Suprapubic skin (tissue), 4 donors: ENCODE data around the gene KRTAP26-1. TPM values are rescaled to one million over a fixed set of nuclear protein-coding genes. Genes with fewer than 3 reads are reported as not detected.

ENCODE experiments used
- DNase-seq, 2 donors: peaks; one replicate each; pipeline ENCODE4 v3.0.0-alpha.2; 2019; ENCODE audit warnings: low spot score in 2 of 2
- H3K27ac ChIP-seq: fragments of 200-600 bp; sonication (generic); one replicate; pipeline ENCODE4 v1.5.1; 2019
- H3K27me3 ChIP-seq: fragments of 200-600 bp; sonication (generic); one replicate; pipeline ENCODE4 v1.5.1; 2019
- H3K36me3 ChIP-seq: fragments of 200-600 bp; sonication (generic); one replicate; pipeline ENCODE4 v1.5.1; 2019
- H3K4me1 ChIP-seq: fragments of 200-600 bp; sonication (generic); one replicate; pipeline ENCODE4 v1.5.1; 2019
- H3K4me3 ChIP-seq: fragments of 200-600 bp; sonication (generic); one replicate; pipeline ENCODE4 v1.5.1; 2019; ENCODE audit warnings: mild to moderate bottlenecking
- H3K9me3 ChIP-seq: fragments of 200-600 bp; sonication (generic); one replicate; pipeline ENCODE4 v1.5.1; 2019
- CTCF ChIP-seq, 2 donors: fragments of 200-600 bp in 1 of 2; fragments of 450-650 bp in 1 of 2; sonication (generic) in 1 of 2; IDR thresholded peaks; one replicate each; pipeline ENCODE4 v1.5.1; 2016 to 2019; ENCODE audit warnings: antibody characterized with exemption in 2 of 2, mild to moderate bottlenecking in 1 of 2, moderate library complexity in 1 of 2
- EP300 ChIP-seq: sonication (generic); formaldehyde crosslinking; IDR thresholded peaks from one replicate; pipeline ENCODE4 v1.6.1; 2017; ENCODE audit warnings: antibody characterized with exemption
- POLR2A ChIP-seq, 2 donors: fragments of 450-650 bp; IDR thresholded peaks; one replicate each; pipeline ENCODE4 v1.6.1; 2017; ENCODE audit warnings: antibody characterized with exemption in 2 of 2, mild to moderate bottlenecking in 2 of 2, moderate library complexity in 2 of 2
- POLR2AphosphoS5 ChIP-seq, 3 donors: sonication (generic); formaldehyde crosslinking; IDR thresholded peaks; one replicate each; pipeline ENCODE4 v1.6.1; 2017; ENCODE audit warnings: antibody characterized with exemption in 3 of 3
- WGBS: methylation state at CpG from one replicate; pipeline ENCODE4 v1.1.5; 2018; 5-methylcytosine and 5-hydroxymethylcytosine counted together
- total RNA-seq, 4 donors: library from RNA; depleted of rRNA; stranded (reverse); fragments of >200 nt; gene quantifications; one replicate each; pipeline ENCODE4 v1.1.0, GENCODE V29; 2016

The KRTAP26-1 gene
- total RNA-seq, 4 donors from 2014 or later, result 3.4 to 15.0 (median 3.9) TPM; not detected in 1

DNA sequence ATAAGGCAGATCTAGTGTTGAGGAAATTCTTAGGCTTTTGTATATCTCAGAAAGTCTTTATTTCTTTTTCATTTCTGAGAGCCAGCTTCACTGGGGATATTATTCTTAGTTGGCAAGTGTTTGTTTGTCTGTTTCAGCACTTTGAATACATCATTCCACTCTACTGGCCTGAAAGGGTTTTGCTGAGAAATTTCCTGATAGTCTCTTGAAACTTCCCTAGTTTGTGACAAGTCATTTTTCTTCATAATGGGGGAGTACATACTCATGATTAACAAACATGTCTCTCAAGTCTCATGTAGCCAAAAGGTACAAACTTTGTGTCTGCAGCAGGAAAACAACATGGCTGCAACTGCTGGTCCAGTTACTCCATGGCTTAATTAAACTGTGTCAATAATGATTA, 6.3 kb upstream of the KRTAP26-1 start:
- no peaks in the 10 kb centered on the region for H3K36me3 ChIP-seq
- H3K27me3 ChIP-seq, result no peaks in the 10 kb centered on the region
- H3K4me3 ChIP-seq, result no peak overlapping the region
- H3K27ac ChIP-seq, result no peak overlapping the region
- H3K9me3 ChIP-seq, result no peaks in the 10 kb centered on the region
- TF ChIP-seq POLR2A (IDR thresholded peaks at IDR 0.05), result no peak
- no peak for TF ChIP-seq CTCF (IDR thresholded peaks at IDR 0.05)
- no peaks in the 10 kb centered on the region for H3K4me1 ChIP-seq
- DNase-seq, result no peak

GRCh38 chr21:30315701-30316100, 4.4 kb downstream of the KRTAP26-1 start:
- DNase-seq, result no peak
- H3K4me3 ChIP-seq, result no peak overlapping the region
- TF ChIP-seq POLR2A (IDR thresholded peaks at IDR 0.05) (no peak), CTCF (IDR thresholded peaks at IDR 0.05) (no peak), POLR2AphosphoS5 (IDR thresholded peaks at IDR 0.05) (no peak), EP300 (no peak)
- H3K36me3 ChIP-seq, result no peaks in the 10 kb centered on the region
- no peaks in the 10 kb centered on the region for H3K27me3 ChIP-seq
- no peaks in the 10 kb centered on the region for H3K4me1 ChIP-seq
- no peaks in the 10 kb centered on the region for H3K9me3 ChIP-seq
- WGBS, result 90% methylated on average over 2 of the region's 2 CpGs
- no peak overlapping the region for H3K27ac ChIP-seq

GRCh38 chr21:30306884-30307283, 13.2 kb downstream of the KRTAP26-1 start:
- TF ChIP-seq POLR2A (IDR thresholded peaks at IDR 0.05) (no peak), POLR2AphosphoS5 (IDR thresholded peaks at IDR 0.05) (no peak), CTCF (IDR thresholded peaks at IDR 0.05) (no peak), EP300 (no peak)
- H3K9me3 ChIP-seq, result no peaks in the 10 kb centered on the region
- no peaks in the 10 kb centered on the region for H3K27me3 ChIP-seq
- 71% methylated on average over 2 of the region's 2 CpGs for WGBS
- no peaks in the 10 kb centered on the region for H3K36me3 ChIP-seq
- no peak for DNase-seq
- H3K4me1 ChIP-seq, result no peaks in the 10 kb centered on the region
- no peak overlapping the region for H3K27ac ChIP-seq
- H3K4me3 ChIP-seq, result no peak overlapping the region

- Histone ChIP-seq H3K4me3 (no peak overlapping the region), H3K27me3 (no peaks in the 10 kb centered on the region), H3K27ac (no peak overlapping the region), H3K9me3 (peaks cover 6% of the 10 kb centered on the region), H3K4me1 (no peaks in the 10 kb centered on the region), H3K36me3 (no peaks in the 10 kb centered on the region)
- WGBS, result 58% methylated on average over 1 of the region's 1 CpG
- TF ChIP-seq POLR2AphosphoS5 (IDR thresholded peaks at IDR 0.05) (no peak), EP300 (no peak), CTCF (IDR thresholded peaks at IDR 0.05) (no peak), POLR2A (IDR thresholded peaks at IDR 0.05) (no peak)
- DNase-seq, result no peak
Observed at GRCh38 chr21:30305136-30305535, 15.0 kb downstream of the KRTAP26-1 start.

DNA sequence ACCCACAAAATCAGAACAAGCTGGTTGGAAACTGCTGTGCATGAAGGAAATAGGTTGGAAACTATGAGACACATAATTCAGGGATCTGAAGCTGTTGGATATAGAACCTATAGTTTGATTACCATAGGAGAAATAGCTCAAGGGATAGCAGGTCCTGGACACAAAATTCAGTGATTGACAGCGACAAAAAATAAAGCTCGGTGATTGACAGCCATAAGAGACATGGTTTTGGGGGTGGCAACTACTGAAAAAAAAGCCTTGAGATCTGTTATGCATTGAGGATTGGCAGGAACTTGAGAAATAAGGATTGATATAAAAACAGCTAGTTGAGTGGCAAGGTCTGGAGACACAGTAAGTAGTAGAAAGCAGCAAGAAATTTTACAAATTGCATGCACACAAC, 30.9 kb downstream of the KRTAP26-1 start, which contains the start of gene KRTAP25-1:
KRTAP25-1 (minus strand) TSS at position 300 of the 400 bp plus-strand sequence; CDS start at position 276, 24 bp downstream.
- no peak for DNase-seq
- 100% methylated on average over 2 of the region's 2 CpGs for WGBS
- no peaks in the 10 kb centered on the region for H3K9me3 ChIP-seq
- no peaks in the 10 kb centered on the region for H3K36me3 ChIP-seq
- no peaks in the 10 kb centered on the region for H3K27me3 ChIP-seq
- no peak within 1 kb of the TSS for H3K27ac ChIP-seq
- no peak within 1 kb of the TSS for H3K4me3 ChIP-seq
- no peak for TF ChIP-seq POLR2AphosphoS5 (IDR thresholded peaks at IDR 0.05)
- no peak for TF ChIP-seq EP300
- no peak for TF ChIP-seq CTCF (IDR thresholded peaks at IDR 0.05)
- TF ChIP-seq POLR2A (IDR thresholded peaks at IDR 0.05), result no peak
- no peaks in the 10 kb centered on the region for H3K4me1 ChIP-seq
